ENCODE results near the gene VSIG10L2.

DNA sequence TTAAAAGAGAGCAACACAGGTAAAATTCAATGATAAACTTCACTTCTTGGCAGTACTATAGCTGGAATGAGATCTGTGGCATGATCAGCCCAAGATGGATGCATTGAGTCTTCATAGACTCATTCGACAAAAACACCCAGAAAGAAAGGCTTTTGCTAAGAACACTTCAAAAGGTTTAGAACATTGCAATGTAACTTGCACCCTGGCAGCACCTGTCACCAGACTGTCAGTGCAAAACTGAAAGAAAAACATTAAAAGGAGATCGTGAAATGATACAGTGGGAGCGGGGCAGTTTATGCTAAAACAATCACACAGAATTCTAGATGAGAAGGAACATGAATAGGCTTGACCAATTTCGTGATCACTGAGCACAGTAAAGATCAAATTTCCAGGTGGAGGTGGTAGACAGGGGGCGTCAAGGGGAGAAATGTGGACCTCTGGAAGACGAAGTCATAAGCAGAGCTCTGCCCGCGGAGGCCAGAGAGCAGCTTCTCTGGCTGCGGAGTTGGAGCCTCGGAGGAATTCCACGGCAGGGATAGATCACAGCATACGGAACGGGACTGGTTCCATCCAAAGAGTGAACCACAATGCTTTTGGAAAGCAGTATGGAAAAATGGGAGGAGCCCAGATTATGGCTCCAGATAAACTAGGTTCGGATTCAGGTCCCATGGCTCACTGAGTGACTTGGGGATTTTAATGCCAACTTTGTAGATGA lies 11.9 kb downstream of the VSIG10L2 start:
- no peak for TF ChIP-seq ARNT (IDR thresholded peaks at IDR 0.05)
- TF ChIP-seq ELF4 (IDR thresholded peaks at IDR 0.05), result no peak
- no peak for TF ChIP-seq SUZ12 (IDR thresholded peaks at IDR 0.05)
- no peak for TF ChIP-seq L3MBTL2 (conservative IDR thresholded peaks at IDR 0.05)
